22Rv1 (cell line): ENCODE measurements around the gene QKI.
"Not testable (repeated sequence)": the region's sequence is repeated elsewhere in the genome, so short reads cannot be mapped to it uniquely, and the experiment has no call there.

ENCODE experiments used
- H3K27ac ChIP-seq: fragments of 450-650 bp; 2 replicates; pipeline ENCODE4 v1.5.1; 2017
- ZFX ChIP-seq: fragments of 450-650 bp; IDR thresholded peaks from 2 replicates; pipeline ENCODE4 v1.6.1; 2017; ENCODE audit warnings: antibody characterized with exemption, borderline replicate concordance
- TF ChIP-seq, protein P1 (sequence below): fragments of 450-650 bp; IDR thresholded peaks from 2 replicates; pipeline ENCODE4 v1.5.1; 2017; ENCODE audit warnings: mild to moderate bottlenecking

Gene QKI

DNA sequence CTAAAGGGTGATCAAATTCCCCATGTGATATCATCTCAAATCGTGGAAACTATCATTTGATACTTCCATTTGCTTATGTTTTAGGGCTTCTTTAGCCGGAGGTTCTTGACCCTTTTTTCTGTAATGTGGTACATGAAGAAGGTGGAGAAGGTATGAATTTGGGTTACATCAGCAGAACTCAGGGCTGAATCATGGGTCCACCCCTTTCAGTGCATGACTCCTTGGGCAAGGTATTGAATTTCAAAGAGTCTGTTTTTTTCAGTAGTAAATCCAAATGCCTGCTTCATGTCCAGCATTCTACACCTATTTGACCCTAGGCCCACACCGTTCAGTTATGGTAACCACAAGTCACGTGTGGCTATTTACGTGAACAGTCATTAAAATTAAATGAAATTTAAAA, 30.6 kb upstream of the QKI start:
- no peak overlapping the region for H3K27ac ChIP-seq
- TF ChIP-seq, protein P1, sequence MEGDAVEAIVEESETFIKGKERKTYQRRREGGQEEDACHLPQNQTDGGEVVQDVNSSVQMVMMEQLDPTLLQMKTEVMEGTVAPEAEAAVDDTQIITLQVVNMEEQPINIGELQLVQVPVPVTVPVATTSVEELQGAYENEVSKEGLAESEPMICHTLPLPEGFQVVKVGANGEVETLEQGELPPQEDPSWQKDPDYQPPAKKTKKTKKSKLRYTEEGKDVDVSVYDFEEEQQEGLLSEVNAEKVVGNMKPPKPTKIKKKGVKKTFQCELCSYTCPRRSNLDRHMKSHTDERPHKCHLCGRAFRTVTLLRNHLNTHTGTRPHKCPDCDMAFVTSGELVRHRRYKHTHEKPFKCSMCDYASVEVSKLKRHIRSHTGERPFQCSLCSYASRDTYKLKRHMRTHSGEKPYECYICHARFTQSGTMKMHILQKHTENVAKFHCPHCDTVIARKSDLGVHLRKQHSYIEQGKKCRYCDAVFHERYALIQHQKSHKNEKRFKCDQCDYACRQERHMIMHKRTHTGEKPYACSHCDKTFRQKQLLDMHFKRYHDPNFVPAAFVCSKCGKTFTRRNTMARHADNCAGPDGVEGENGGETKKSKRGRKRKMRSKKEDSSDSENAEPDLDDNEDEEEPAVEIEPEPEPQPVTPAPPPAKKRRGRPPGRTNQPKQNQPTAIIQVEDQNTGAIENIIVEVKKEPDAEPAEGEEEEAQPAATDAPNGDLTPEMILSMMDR, result no peak
- no peak for TF ChIP-seq ZFX

DNA sequence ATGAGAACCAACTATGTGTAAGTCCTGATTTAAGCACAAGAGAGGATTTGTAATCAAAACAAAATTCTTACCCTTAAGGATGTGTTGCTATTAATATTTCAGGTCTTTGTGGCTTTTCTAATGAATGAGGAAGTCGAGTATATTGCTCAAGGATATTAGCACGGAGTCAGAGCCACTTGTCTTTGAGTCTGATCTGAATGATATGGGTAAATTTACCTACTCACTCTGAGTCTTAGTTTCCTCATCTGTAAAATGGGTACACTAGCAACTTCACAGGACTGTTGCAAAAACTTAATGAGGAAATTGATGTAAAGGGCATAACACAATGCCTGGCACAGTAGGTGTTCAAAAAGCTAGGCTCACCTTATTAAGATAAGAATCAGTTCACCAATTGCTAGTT, 30.0 kb upstream of the QKI start:
- TF ChIP-seq, protein P1, result no peak
- TF ChIP-seq ZFX, result no peak
- no peak overlapping the region for H3K27ac ChIP-seq

DNA sequence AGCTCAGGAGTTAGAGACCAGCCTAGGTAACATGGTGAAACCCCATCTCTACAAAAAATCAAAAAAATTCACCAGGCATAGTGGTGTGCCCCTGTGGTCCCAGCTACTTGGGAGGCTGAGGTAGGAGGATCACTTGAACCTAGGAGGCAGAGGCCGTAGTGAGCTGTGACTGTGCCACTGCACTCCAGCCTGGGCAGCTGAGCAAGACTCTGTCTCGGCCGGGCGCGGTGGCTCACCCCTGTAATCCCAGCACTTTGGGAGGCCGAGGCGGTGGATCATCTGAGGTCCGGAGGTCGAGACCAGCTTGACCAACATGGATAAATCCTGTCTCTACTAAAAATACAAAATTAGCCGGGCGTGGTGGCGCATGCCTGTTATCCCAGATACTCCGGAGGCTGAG, 29.0 kb upstream of the QKI start:
- not testable (repeated sequence) for H3K27ac ChIP-seq

DNA sequence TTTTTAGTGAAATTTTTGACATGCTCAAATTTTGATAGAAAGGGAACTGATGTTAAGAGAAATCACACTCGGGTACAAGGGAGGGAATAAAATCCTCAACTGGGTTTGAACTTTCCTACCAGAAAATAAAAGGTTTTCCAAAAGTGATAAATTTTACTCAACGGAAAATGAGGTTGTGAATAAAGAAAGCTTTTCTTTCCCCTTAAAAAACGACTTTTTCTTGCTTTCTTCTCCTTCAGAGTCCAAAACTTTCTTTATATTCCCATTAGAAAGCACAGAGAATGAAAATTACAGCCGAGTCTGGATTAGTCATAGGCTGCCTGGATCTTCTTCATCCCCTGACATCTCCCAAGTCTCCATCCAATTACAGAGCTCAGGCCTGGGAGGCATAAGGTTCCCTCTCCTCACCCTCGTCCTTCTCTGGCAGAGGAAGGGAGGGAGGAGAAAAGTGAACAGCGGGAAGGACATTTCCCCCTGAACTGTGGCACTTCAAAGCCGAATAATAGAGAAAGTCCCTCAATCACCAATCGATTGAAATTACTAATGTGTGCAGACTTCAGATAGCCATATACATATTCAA, 28.1 kb upstream of the QKI start:
- no peak overlapping the region for H3K27ac ChIP-seq

DNA sequence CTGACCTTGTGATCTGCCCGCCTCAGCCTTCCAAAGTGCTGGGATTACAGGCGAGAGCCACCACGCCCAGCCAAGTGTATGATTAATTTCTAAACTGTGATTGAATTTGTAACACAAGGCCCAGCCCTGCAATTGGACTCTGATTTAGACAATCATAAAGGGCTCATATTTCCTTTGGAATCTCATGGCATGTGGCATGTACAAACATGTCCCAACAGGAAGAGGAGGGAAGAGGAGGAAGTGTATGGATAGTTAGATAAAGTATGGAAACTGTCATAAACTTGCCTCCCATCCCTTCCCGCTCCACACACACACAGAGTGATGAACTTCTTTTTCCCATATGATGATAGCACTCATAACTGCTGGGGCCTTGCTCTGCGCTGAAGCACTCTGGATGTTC, 27.2 kb upstream of the QKI start:
- H3K27ac ChIP-seq, result no peak overlapping the region
- TF ChIP-seq ZFX, result no peak
- TF ChIP-seq, protein P1, result no peak

More for the DNA sequence above, 28.1 kb upstream of the QKI start:
- TF ChIP-seq, protein P1, result no peak
- TF ChIP-seq ZFX, result no peak

DNA sequence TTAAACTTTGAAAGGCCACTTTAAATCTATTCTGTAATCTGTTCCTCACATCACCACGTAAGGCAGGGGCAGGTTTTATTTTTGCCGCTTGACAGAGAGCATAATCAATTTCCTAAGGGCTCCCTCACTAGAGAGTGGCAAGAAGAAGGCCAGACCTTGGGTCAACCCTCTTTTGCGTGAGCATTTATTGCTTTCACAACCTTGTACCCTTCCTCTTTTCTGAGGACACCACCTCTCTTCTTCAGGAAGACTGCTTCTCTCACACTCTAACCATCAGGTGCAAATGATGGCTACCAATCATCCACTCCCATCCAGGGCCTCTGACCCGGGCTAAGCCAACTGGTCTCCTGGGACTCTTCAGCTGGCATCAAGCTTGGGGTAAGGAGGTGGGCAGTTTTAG, 25.2 kb upstream of the QKI start:
- TF ChIP-seq ZFX, result no peak
- TF ChIP-seq, protein P1, result no peak

DNA sequence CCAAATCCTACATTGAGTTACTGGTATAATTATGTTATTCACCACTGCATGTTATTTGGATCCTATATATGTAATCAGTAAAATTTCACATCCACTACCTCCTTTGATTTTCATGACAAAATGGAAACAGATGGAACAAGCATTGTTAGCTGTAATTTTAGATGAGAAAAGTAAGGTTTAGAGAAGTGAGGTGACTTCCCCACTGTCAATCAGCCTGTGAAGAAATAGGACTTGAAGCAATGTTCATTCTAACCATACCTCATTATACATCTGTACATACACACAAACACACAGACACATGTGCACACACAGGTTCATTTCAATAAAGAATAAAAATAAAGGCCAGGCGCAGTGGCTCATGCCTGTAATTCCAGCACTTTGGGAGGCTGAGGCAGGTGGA, 23.7 kb upstream of the QKI start:
- TF ChIP-seq ZFX, result no peak
- TF ChIP-seq, protein P1, result no peak
- H3K27ac ChIP-seq, result no peak overlapping the region

More for the DNA sequence above, 25.2 kb upstream of the QKI start:
- H3K27ac ChIP-seq, result no peak overlapping the region

DNA sequence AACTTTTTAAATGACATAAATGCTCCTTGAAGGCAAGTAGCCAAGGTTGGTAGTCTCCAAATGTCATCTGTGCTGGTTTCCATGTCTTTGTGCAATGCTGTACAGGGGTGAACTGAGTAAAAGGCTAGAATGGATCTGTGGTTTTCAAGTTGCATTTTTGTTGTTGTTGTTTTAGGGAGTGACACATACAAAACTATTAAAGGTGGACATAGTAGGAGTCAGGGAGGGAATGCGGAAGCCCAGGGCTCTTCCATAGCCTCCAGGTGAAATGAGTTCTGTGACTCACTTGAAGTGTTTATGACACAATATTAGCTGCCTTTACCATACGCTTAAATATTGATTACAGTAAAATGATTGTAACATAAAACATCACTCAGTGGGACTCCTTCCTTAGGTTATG, 22.5 kb upstream of the QKI start:
- TF ChIP-seq, protein P1, result no peak
- TF ChIP-seq ZFX, result no peak
- H3K27ac ChIP-seq, result no peak overlapping the region
